Measurements from ENCODE around the gene CDCA5.

CDCA5 gene

GRCh38 chr11:65113361-65113756 lies 29.5 kb upstream of the CDCA5 start:
- ATAC-seq (no peak), DNase-seq (no peak)
- Mint-ChIP-seq H3K4me3 (peak overlapping the region; percentile 94 to 97), H3K27ac (peak overlapping the region; percentile 95 to 96), H3K4me1 (peaks cover 74% of the 10 kb centered on the region), H3K9me3 (no peaks in the 10 kb centered on the region), H3K27me3 (no peaks in the 10 kb centered on the region)

GRCh38 chr11:65112546-65113360 lies 28.9 kb upstream of the CDCA5 start:
- ATAC-seq, result peak; percentile 66
- Mint-ChIP-seq H3K27ac (peak overlapping the region; percentile 95 to 96), H3K4me1 (peaks cover 68% of the 10 kb centered on the region), H3K27me3 (no peaks in the 10 kb centered on the region), H3K4me3 (peak overlapping the region; percentile 94 to 97), H3K9me3 (no peaks in the 10 kb centered on the region)
- DNase-seq, result peak; percentile 80 to 81

- Mint-ChIP-seq H3K27ac (peak within 1 kb of the TSS; percentile 95 to 98), H3K4me3 (peak within 1 kb of the TSS; percentile 94 to 97), H3K27me3 (no peaks in the 10 kb centered on the region), H3K4me1 (peaks cover 66% of the 10 kb centered on the region), H3K9me3 (no peaks in the 10 kb centered on the region)
- peak; percentile 79 for ATAC-seq
- peak; percentile 90 to 93 for DNase-seq
These were observed 28.1 kb upstream of the CDCA5 start, which contains the start of gene TM7SF2 for GRCh38 chr11:65111744-65112545. TM7SF2 (plus strand) TSS chr11:65111872; CDS start chr11:65112016, 144 bp downstream.

- ATAC-seq (no peak), DNase-seq (no peak)
- H3K4me1 Mint-ChIP-seq, result peaks cover 60% of the 10 kb centered on the region
- no peaks in the 10 kb centered on the region for H3K27me3 Mint-ChIP-seq
- H3K4me3 Mint-ChIP-seq, result peak overlapping the region; percentile 94 to 97
- peak overlapping the region; percentile 89 to 98 for H3K27ac Mint-ChIP-seq
- H3K9me3 Mint-ChIP-seq, result no peaks in the 10 kb centered on the region
These were observed 27.4 kb upstream of the CDCA5 start for GRCh38 chr11:65111159-65111743.

GRCh38 chr11:65110354-65110861 lies 26.6 kb upstream of the CDCA5 start:
- ATAC-seq (peak; percentile 58), DNase-seq (peak; percentile 93 to 96)
- no peaks in the 10 kb centered on the region for H3K9me3 Mint-ChIP-seq
- H3K4me1 Mint-ChIP-seq, result peaks cover 60% of the 10 kb centered on the region
- H3K27ac Mint-ChIP-seq, result peak overlapping the region; percentile 25 to 63
- no peaks in the 10 kb centered on the region for H3K27me3 Mint-ChIP-seq
- H3K4me3 Mint-ChIP-seq, result peak overlapping the region in 1 of 2 donors; percentile 44

GRCh38 chr11:65109231-65110198 lies 25.7 kb upstream of the CDCA5 start:
- Mint-ChIP-seq H3K4me3 (no peak overlapping the region), H3K27ac (no peak overlapping the region), H3K4me1 (peaks cover 64% of the 10 kb centered on the region), H3K9me3 (no peaks in the 10 kb centered on the region), H3K27me3 (no peaks in the 10 kb centered on the region)
- DNase-seq, result no peak
- ATAC-seq, result no peak

- H3K27ac Mint-ChIP-seq, result no peak overlapping the region
- no peak overlapping the region for H3K4me3 Mint-ChIP-seq
- no peak for DNase-seq
- no peaks in the 10 kb centered on the region for H3K27me3 Mint-ChIP-seq
- H3K4me1 Mint-ChIP-seq, result peaks cover 61% of the 10 kb centered on the region
- no peaks in the 10 kb centered on the region for H3K9me3 Mint-ChIP-seq
- ATAC-seq, result no peak
These were observed 24.8 kb upstream of the CDCA5 start for GRCh38 chr11:65108469-65109123.

- H3K4me1 Mint-ChIP-seq, result peaks cover 60% of the 10 kb centered on the region
- ATAC-seq (no peak), DNase-seq (no peak)
- H3K27ac Mint-ChIP-seq, result no peak overlapping the region
- H3K27me3 Mint-ChIP-seq, result no peaks in the 10 kb centered on the region
- H3K4me3 Mint-ChIP-seq, result no peak overlapping the region
- no peaks in the 10 kb centered on the region for H3K9me3 Mint-ChIP-seq
These were observed 24.1 kb upstream of the CDCA5 start for GRCh38 chr11:65107751-65108468.

GRCh38 chr11:65107078-65107477 lies 23.2 kb upstream of the CDCA5 start:
- DNase-seq (no peak), ATAC-seq (no peak)
- Mint-ChIP-seq H3K27ac (no peak overlapping the region), H3K27me3 (no peaks in the 10 kb centered on the region), H3K9me3 (no peaks in the 10 kb centered on the region), H3K4me3 (no peak overlapping the region), H3K4me1 (peaks cover 56% of the 10 kb centered on the region)

GRCh38 chr11:65104628-65105027 lies 20.8 kb upstream of the CDCA5 start:
- ATAC-seq (no peak), DNase-seq (no peak)
- Mint-ChIP-seq H3K27me3 (no peaks in the 10 kb centered on the region), H3K4me1 (peaks cover 31% of the 10 kb centered on the region), H3K27ac (peak overlapping the region in 1 of 2 donors; percentile 71), H3K9me3 (no peaks in the 10 kb centered on the region), H3K4me3 (no peak overlapping the region)

GRCh38 chr11:65103476-65103875 lies 19.6 kb upstream of the CDCA5 start:
- no peak for DNase-seq
- Mint-ChIP-seq H3K9me3 (no peaks in the 10 kb centered on the region), H3K27me3 (no peaks in the 10 kb centered on the region), H3K4me1 (peaks cover 29% of the 10 kb centered on the region), H3K27ac (no peak overlapping the region), H3K4me3 (no peak overlapping the region)
- no peak for ATAC-seq

GRCh38 chr11:65102142-65103095 lies 18.6 kb upstream of the CDCA5 start:
- DNase-seq (no peak), ATAC-seq (no peak)
- Mint-ChIP-seq H3K27me3 (no peaks in the 10 kb centered on the region), H3K4me1 (peaks cover 39% of the 10 kb centered on the region), H3K27ac (peak overlapping the region in 1 of 2 donors; percentile 37), H3K4me3 (no peak overlapping the region), H3K9me3 (no peaks in the 10 kb centered on the region)

Data from stimulated activated naive CD8-positive, alpha-beta T cell treated with anti-CD3 and anti-CD28 coated beads, Interleukin-15, amount 100 ng/mL, for 72 hours (primary cell).